ENCODE measurements around the gene MBD2. TPM values are rescaled to one million over a fixed set of nuclear protein-coding genes. Genes with fewer than 3 reads are reported as not detected.

The MBD2 gene
- total and polyA plus RNA-seq, 3 donors from 2014 or later: 59.1 to 106 (median 66.9) TPM

DNA sequence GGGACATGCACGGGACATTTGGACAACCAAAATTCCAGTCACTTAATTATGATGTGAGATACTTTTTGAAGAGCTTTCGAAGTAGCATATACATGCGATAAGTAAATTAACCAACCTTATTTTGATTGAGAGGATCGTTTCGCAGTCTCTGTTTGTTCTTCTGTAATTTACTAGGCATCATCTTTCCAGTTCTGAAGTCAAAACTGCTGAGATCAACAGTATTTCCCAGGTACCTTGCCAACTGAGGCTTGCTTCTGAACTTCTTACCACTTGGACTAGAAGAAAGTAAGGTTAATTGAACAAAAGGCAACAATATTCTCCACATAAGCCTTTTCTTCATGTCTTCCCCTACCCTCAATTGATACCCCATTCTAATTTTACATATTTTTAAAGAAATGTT is 19.6 kb downstream of the MBD2 start:
- 90 to 95% methylated on average over 5 of the region's 5 CpGs for WGBS, 2 donors
- no peak overlapping the region for H3K4me3 ChIP-seq
- no peaks in the 10 kb centered on the region for H3K9me3 ChIP-seq
- TF ChIP-seq POLR2A (IDR thresholded peaks at IDR 0.05): no peak
- no peak overlapping the region for H3K27ac ChIP-seq
- intact Hi-C loops (cut with DNase I; ENCODE audit: low total_unique reads): no loop called here
- H3K36me3 ChIP-seq (ENCODE audit: low read depth, missing control alignments): no peaks in the 10 kb centered on the region
- H3K27me3 ChIP-seq: no peaks in the 10 kb centered on the region
- no peak for DNase-seq
- H3K4me1 ChIP-seq: peaks cover 15% of the 10 kb centered on the region

- no peak overlapping the region for H3K27ac ChIP-seq
- H3K4me3 ChIP-seq: no peak overlapping the region
- H3K9me3 ChIP-seq: no peaks in the 10 kb centered on the region
- peaks cover 15% of the 10 kb centered on the region for H3K4me1 ChIP-seq
- H3K27me3 ChIP-seq: no peaks in the 10 kb centered on the region
- intact Hi-C loops (cut with DNase I; ENCODE audit: low total_unique reads): no loop called here
- no peak for DNase-seq
- TF ChIP-seq, protein P1, sequence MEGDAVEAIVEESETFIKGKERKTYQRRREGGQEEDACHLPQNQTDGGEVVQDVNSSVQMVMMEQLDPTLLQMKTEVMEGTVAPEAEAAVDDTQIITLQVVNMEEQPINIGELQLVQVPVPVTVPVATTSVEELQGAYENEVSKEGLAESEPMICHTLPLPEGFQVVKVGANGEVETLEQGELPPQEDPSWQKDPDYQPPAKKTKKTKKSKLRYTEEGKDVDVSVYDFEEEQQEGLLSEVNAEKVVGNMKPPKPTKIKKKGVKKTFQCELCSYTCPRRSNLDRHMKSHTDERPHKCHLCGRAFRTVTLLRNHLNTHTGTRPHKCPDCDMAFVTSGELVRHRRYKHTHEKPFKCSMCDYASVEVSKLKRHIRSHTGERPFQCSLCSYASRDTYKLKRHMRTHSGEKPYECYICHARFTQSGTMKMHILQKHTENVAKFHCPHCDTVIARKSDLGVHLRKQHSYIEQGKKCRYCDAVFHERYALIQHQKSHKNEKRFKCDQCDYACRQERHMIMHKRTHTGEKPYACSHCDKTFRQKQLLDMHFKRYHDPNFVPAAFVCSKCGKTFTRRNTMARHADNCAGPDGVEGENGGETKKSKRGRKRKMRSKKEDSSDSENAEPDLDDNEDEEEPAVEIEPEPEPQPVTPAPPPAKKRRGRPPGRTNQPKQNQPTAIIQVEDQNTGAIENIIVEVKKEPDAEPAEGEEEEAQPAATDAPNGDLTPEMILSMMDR (IDR thresholded peaks at IDR 0.05): no peak
- TF ChIP-seq POLR2A (IDR thresholded peaks at IDR 0.05): no peak
- no peaks in the 10 kb centered on the region for H3K36me3 ChIP-seq (ENCODE audit: low read depth, missing control alignments)
These were observed 20.6 kb downstream of the MBD2 start for GRCh38 chr18:54203914-54204313.

- DNase-seq: no peak
- H3K4me1 ChIP-seq: peaks cover 15% of the 10 kb centered on the region
- TF ChIP-seq, protein P1 (IDR thresholded peaks at IDR 0.05): no peak
- TF ChIP-seq POLR2A (IDR thresholded peaks at IDR 0.05): no peak
- H3K36me3 ChIP-seq (ENCODE audit: low read depth, missing control alignments): no peaks in the 10 kb centered on the region
- H3K27ac ChIP-seq: no peak overlapping the region
- H3K27me3 ChIP-seq: no peaks in the 10 kb centered on the region
- 95 to 97% methylated on average over 4 of the region's 4 CpGs for WGBS, 2 donors
- H3K4me3 ChIP-seq: no peak overlapping the region
- no peaks in the 10 kb centered on the region for H3K9me3 ChIP-seq
- intact Hi-C loops (cut with DNase I; ENCODE audit: low total_unique reads): no loop called here
These were observed 21.6 kb downstream of the MBD2 start for GRCh38 chr18:54202851-54203250.

DNA sequence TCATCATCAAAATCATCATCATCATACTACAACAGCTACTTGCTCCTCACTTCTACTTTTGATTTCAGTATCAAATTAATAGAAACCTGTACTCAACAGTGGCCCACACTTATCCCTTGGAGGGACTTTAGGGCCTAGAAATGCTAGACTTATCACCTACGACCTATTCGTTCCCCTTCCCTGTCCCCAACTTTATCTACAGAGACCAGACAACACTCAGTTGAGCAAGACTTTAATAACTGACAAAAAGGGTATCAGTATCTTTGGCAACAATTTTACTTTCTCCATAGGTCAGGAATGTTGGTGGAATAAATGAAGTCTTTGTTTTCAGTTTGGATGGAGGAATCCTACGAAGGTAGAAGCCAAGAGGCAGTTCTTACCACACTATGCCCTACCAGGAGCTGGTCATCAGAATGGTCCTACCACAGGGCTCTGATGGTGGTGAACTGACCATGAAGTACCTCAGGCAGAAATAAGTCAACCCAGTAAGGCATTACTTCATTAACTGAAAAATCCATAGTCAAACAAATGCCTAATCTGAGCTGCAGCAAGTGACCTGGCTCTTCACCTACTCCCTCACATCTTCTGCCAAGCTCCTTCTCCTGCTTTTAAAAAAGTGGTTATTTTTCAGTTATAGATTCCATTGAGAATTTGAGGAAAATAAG is 26.6 kb downstream of the MBD2 start:
- DNase-seq: no peak
- Histone ChIP-seq H3K36me3 (ENCODE audit: low read depth, missing control alignments) (no peaks in the 10 kb centered on the region), H3K27ac (no peak overlapping the region), H3K4me3 (no peak overlapping the region), H3K4me1 (no peaks in the 10 kb centered on the region), H3K27me3 (no peaks in the 10 kb centered on the region), H3K9me3 (no peaks in the 10 kb centered on the region)
- 64 to 82% methylated on average over 3 of the region's 3 CpGs for WGBS, 2 donors
- TF ChIP-seq, protein P1 (IDR thresholded peaks at IDR 0.05): no peak
- no peak for TF ChIP-seq POLR2A (IDR thresholded peaks at IDR 0.05)
- intact Hi-C loops (cut with DNase I; ENCODE audit: low total_unique reads): no loop called here

DNA sequence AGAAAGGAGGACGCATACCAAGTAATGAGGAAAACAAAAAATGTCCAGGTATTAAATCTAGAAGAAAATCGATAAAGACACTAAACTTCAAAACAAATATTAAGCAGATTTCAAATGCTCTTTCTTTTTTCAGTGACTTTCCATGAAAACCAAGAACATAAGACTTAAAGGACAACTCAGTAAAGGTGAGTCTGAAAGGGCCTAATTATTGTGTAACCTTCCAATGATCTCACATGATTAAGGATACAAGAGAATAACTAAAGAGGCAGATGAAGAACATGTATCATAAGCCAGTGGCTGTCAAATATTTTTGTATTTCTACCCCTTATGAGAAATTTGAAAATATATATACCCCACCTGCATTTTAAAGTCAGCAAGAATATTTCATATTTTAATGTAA is 30.7 kb downstream of the MBD2 start:
- intact Hi-C loops (cut with DNase I; ENCODE audit: low total_unique reads): no loop called here
- no peak for TF ChIP-seq POLR2A (IDR thresholded peaks at IDR 0.05)
- TF ChIP-seq, protein P1 (IDR thresholded peaks at IDR 0.05): no peak
- WGBS, 2 donors: 90 to 96% methylated on average over 2 of the region's 2 CpGs
- no peak for DNase-seq
- Histone ChIP-seq H3K27ac (no peak overlapping the region), H3K4me1 (no peaks in the 10 kb centered on the region), H3K9me3 (no peaks in the 10 kb centered on the region), H3K27me3 (no peaks in the 10 kb centered on the region), H3K36me3 (ENCODE audit: low read depth, missing control alignments) (no peaks in the 10 kb centered on the region), H3K4me3 (no peak overlapping the region)
